HG03442 (cell line): ENCODE data around the gene FAM120B.
"Not testable (repeated sequence)": the region's sequence is repeated elsewhere in the genome, so short reads cannot be mapped to it uniquely, and the experiment has no call there.

ENCODE experiments used
- ATAC-seq: cut with Tn5 transposase; IDR thresholded peaks from one replicate; pipeline ENCODE4 v1.9.1; 2021; ENCODE audit warnings: mild to moderate bottlenecking, moderate library complexity; ENCODE audit not compliant: unreplicated experiment

Gene FAM120B

GRCh38 chr6:170375661-170376060, 69.1 kb downstream of the FAM120B start:
- no peak for ATAC-seq

- ATAC-seq: no peak
Observed at GRCh38 chr6:170376386-170377043, 70.0 kb downstream of the FAM120B start.

- no peak for ATAC-seq
Observed at GRCh38 chr6:170378502-170378901, 71.9 kb downstream of the FAM120B start.

- ATAC-seq: no peak
Observed at GRCh38 chr6:170381562-170381961, 75.0 kb downstream of the FAM120B start.

GRCh38 chr6:170383466-170384035, 77.0 kb downstream of the FAM120B start:
- no peak for ATAC-seq

- ATAC-seq: no peak
Observed at GRCh38 chr6:170385506-170385905, 78.9 kb downstream of the FAM120B start.

- no peak for ATAC-seq
Observed at GRCh38 chr6:170388113-170388512, 81.6 kb downstream of the FAM120B start.

GRCh38 chr6:170393033-170393432, 86.5 kb downstream of the FAM120B start:
- ATAC-seq: no peak

GRCh38 chr6:170393807-170394399, 87.3 kb downstream of the FAM120B start:
- ATAC-seq: no peak

- no peak for ATAC-seq
Observed at GRCh38 chr6:170394980-170395379, 88.4 kb downstream of the FAM120B start.

- not testable (repeated sequence) for ATAC-seq
Observed at GRCh38 chr6:170398743-170399369, 92.3 kb downstream of the FAM120B start.

- not testable (repeated sequence) for ATAC-seq
Observed at GRCh38 chr6:170399955-170400558, 93.5 kb downstream of the FAM120B start.

GRCh38 chr6:170402318-170403040, 95.9 kb downstream of the FAM120B start:
- ATAC-seq: no peak

GRCh38 chr6:170403451-170403850, 96.9 kb downstream of the FAM120B start:
- ATAC-seq: no peak

- no peak for ATAC-seq
Observed at GRCh38 chr6:170404036-170404435, 97.5 kb downstream of the FAM120B start.

- no peak for ATAC-seq
Observed at GRCh38 chr6:170404697-170405096, 98.1 kb downstream of the FAM120B start.

GRCh38 chr6:170405311-170405975, 98.9 kb downstream of the FAM120B start:
- no peak for ATAC-seq

GRCh38 chr6:170407200-170407599, 100.6 kb downstream of the FAM120B start:
- no peak for ATAC-seq

- no peak for ATAC-seq
Observed at GRCh38 chr6:170407932-170408331, 101.4 kb downstream of the FAM120B start.

- not testable (repeated sequence) for ATAC-seq
Observed at GRCh38 chr6:170409746-170410145, 103.2 kb downstream of the FAM120B start.
